ENCODE data around the gene LRFN4. TPM values are rescaled to one million over a fixed set of nuclear protein-coding genes. Genes with fewer than 3 reads are reported as not detected.
"Not testable (repeated sequence)": the region's sequence is repeated elsewhere in the genome, so short reads cannot be mapped to it uniquely, and the experiment has no call there.

Gene LRFN4
- 20.5 TPM for total RNA-seq
- long read RNA-seq, transcript LRFN4-201 (2 exons, 2,431 nt) = major isoform, 65 of 95 reads
- long read RNA-seq, partial matches to known transcripts = 29 of 95 reads
- long read RNA-seq, other reads (novel, unspliced or antisense) = 1 of 95 reads

DNA sequence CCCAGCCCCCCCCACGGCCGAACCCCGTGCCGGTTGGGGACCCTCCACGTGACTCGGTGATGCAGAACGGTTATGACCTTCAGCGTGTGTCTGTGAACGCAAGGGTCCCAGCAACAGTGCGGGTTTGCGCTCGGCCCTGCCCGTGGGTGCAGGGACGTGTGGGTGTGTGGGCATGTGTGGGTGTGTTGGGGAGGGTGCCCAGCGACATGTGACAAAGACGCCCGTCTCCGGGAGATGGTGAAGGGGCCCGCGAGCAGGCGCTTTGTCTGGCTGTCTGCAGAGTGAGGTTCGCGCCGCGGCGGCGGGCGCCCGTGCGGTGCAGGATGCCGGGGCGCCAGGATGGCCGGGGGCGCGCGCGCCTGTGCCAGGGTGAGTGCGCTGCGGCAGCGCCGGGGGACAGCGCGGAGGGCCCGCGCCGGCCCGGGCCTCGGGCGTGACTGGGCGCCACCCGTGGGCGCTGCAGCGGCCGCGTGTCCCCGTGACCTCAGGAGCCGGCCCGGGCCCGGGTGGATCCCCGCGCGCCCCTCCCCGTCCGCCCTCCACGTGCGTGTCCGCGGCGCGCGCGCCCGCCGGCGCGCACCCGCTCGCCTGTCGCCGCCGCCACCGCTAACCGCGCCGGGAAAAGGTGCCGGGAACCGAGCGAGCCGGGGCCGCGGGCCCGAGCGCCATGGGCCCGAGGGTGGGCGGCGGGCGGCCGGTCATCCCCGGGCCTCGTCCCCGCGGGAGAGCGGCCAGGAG is at the start of gene LRFN4:
Gene LRFN4, plus strand, starts transcription at position 569 of the 738 bp plus-strand sequence. CDS start 681 bp downstream, outside the sequence.
- peak; percentile 60 for DNase-seq
- intact Hi-C loops (cut with DNase I) = no loop called here
- peak; percentile 51 for ATAC-seq (ENCODE audit: poor library complexity)

- no peak for DNase-seq
- no peak for ATAC-seq (ENCODE audit: poor library complexity)
- intact Hi-C loops (cut with DNase I) = no loop called here
Measured at GRCh38 chr11:66809592-66809991, 47.3 kb upstream of the LRFN4 start.

DNA sequence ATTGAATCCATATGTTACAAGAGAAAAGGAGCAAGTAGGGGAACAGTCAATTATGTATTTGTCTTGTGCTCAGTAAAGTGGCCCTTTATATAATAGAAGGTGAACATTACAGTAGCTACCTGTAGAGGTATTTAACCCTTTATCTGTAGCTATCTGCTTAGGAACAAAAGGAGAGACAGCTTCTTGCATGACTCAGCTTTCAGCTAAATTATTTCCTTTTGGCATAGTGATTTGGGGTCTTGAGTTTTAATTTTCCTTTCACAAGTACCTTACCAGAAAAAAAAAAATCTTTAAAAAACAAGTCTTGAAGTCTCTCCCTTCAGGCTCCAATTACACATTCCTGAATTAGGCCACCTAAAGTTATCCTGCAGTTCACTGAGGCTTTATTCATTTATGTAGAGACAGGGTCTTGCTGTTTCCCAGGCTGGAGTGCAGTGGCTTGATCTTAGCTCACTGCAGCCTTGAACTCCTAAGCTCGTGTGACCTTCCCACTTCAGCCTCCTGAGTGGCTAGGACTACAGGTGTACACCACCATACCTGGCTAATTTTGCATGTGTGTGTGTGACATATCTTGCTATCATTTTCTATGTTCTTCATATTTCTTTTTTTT is 46.2 kb upstream of the LRFN4 start:
- intact Hi-C loops (cut with DNase I) = no loop called here
- no peak for ATAC-seq (ENCODE audit: poor library complexity)
- DNase-seq = no peak

DNA sequence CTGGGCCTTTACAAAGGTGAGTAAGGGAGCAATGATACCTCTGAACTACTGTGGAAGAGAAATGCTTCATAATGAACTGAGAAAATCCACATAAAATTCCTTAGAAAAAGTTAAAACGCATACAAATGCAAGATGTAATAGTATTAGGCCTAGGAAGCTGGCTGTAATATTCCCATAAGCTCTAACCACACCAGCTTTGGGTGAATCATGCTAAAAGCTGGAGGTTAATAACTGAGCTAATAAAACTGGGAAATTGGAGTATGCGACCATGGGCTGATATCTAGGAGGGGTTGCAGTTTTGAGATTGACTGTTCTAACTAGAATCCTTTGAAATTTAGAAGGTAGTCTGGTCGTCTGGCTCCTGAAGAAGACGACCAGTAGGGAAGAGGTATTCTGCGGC is 42.2 kb upstream of the LRFN4 start:
- intact Hi-C loops (cut with DNase I) = no loop called here
- no peak for ATAC-seq (ENCODE audit: poor library complexity)
- DNase-seq = no peak

DNA sequence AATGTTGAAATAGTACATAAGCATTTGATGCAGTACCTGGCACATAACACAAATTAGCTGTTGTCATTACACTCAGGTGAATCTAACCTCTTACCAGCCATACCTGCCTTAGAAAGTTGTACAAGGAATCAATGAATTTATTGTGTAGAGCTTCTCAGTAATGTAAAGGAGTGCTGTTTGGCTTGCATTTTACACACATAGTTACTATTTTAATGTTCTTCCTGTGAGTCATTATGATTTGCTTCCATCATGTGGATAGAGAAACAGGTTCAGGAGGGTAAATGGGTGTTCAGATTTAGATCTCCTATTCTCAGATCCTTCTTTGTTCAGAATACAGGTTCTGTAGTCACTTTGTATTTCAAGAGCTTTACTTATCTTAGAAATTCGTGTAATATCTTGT is 41.2 kb upstream of the LRFN4 start:
- DNase-seq (no peak), ATAC-seq (ENCODE audit: poor library complexity) (no peak)
- intact Hi-C loops (cut with DNase I) = no loop called here

DNA sequence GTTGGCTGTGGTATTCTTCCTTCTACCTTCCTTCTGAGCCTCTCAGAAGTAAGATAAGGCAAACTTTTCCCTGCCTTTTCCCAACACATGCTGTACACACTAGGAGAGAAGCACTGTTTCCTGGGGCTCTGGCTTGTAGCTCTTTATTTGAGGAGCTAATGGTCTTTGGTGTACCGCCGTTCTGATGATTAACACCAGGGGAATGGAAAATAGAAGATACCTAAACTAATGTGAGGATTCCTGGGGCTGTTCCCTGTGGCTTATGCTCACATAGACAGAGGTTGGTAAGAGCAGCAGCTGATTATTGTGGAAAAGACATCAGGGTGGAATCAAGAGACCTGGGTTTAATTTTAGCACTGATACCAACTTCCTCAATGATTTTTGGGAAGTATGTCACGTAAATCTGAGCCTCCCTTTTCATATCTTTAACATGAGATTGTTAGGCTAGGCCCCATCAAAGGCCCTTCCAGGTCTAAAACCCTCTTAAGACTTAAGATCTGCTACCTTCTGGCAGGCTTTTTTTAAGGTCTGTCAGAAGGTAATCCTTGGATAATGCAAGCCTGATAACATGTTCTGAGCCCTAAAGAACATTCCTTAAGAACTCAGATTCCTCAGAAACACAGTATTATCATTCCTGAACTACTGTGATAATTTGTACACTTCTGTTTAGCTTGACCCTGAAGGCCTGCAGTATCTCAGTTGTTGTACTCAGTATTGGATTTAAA is 38.5 kb upstream of the LRFN4 start:
- intact Hi-C loops (cut with DNase I) = no loop called here
- DNase-seq = no peak
- no peak for ATAC-seq (ENCODE audit: poor library complexity)

GRCh38 chr11:66820381-66820780 is 36.5 kb upstream of the LRFN4 start:
- DNase-seq = no peak
- intact Hi-C loops (cut with DNase I) = no loop called here
- no peak for ATAC-seq (ENCODE audit: poor library complexity)

GRCh38 chr11:66820901-66821300 is 36.0 kb upstream of the LRFN4 start:
- no peak for ATAC-seq (ENCODE audit: poor library complexity)
- intact Hi-C loops (cut with DNase I) = no loop called here
- DNase-seq = no peak

GRCh38 chr11:66823700-66824099 is 33.2 kb upstream of the LRFN4 start:
- intact Hi-C loops (cut with DNase I) = no loop called here
- DNase-seq = no peak

DNA sequence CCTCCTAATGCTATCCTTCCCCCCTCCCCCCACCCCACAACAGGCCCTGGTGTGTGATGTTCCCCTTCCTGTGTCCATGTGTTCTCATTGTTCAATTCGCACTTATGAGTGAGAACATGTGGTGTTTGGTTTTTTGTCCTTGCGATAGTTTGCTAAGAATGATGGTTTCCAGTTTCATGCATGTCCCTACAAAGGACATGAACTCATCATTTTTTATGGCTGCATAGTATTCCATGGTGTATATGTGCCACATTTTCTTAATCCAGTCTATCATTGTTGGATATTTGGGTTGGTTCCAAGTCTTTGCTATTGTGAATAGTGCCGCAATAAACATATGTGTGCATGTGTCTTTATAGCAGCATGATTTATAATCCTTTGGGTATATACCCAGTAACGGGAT is 32.3 kb upstream of the LRFN4 start:
- DNase-seq; intact Hi-C loops (cut with DNase I); ATAC-seq (ENCODE audit: poor library complexity): not testable (repeated sequence)

More at GRCh38 chr11:66823700-66824099, 33.2 kb upstream of the LRFN4 start:
- no peak for ATAC-seq (ENCODE audit: poor library complexity)

DNA sequence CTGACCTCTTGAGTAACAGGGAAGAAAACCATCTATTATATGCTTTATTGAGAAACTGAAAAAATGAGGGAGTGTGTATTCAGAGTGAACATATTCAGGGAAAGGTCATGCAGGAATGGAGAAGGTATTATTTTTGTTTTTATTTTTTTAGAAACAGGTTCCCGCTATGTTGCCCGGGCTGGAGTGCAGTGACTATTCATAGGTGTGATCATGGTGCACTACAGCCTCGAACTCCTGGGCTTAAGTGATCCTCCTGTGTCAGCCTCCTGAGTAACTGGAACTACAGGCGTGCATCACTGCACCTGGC is 22.4 kb upstream of the LRFN4 start:
- ATAC-seq (ENCODE audit: poor library complexity) (peak; percentile 28), DNase-seq (no peak)
- intact Hi-C loops (cut with DNase I) = loop anchor here (2.0 to 5.0 kb wide), 3 partner anchors 140 to 427 kb away; no protein-coding TSS in a partner anchor

- DNase-seq = no peak
- no peak for ATAC-seq (ENCODE audit: poor library complexity)
- intact Hi-C loops (cut with DNase I) = loop anchor here (2.0 to 5.0 kb wide), 3 partner anchors 140 to 428 kb away; no protein-coding TSS in a partner anchor
Measured at GRCh38 chr11:66834943-66835342, 21.9 kb upstream of the LRFN4 start.

DNA sequence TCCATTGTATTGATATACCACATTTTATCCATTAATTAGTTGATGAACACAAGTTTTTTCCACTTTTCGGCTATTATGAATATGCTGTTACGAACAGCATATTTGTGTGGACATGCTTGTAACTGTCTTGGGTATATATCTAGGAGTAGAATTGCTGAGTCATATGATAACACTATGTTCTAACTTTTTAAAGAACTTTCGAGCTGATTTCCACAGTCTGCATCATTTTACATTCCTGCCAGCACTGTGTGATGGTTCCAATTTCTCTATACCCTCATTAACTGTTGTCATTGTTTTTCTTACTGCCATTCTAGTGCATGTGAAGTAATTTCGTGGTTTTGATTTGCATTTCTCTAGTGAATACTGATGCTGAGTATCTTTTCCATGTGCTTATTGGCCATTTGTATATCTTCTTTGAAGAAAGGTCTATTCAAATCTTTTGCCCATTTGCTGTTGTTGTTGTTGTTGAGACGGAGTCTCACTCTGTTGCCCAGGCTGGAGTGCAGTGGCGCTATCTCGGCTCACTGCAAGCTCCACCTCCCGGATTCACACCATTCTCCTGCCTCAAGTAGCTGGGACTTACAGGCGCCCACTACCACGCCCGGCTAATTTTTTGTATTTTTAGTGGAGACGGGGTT is 21.0 kb upstream of the LRFN4 start:
- no peak for ATAC-seq (ENCODE audit: poor library complexity)
- intact Hi-C loops (cut with DNase I) = loop anchor here (2.0 kb wide), 1 partner anchor 141 kb away; no protein-coding TSS in a partner anchor
- DNase-seq = no peak

DNA sequence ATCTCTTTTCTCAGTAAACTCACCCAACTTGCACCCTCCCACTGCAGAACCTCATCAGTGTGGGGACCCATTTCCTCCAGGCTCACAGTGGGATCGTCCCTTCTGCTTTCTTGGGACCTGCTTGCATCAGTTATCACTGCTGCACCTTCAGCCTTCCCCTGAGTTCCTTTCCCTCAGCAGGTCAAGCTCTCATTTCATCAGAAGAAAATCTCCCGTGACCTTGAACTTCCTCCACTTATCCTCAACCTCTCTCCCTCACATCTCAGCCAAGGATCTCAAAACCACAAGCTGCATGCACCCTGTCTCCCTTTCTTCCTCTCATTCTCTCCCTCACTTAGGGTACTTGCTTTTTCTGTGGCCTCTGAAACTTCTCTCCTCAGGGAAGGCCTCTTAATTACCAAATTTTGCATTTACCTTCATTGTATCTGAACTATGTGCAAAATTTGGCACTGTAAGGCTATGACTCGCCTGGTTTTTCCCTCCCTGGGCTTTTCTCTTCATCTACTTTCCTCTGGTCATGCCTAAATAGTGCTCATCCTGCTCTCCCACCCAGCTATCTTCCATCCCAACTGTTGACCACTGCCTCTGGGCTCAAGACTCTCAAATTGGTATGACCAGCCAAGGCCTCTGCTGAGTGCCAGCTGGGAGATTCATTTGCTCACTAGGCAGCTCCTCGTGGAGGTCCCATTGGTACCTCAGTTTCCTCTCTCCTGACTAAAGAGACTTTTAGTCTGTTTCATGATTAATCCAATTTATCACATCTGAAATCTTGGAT is 16.4 kb upstream of the LRFN4 start:
- DNase-seq (no peak), ATAC-seq (ENCODE audit: poor library complexity) (no peak)
- intact Hi-C loops (cut with DNase I) = no loop called here

DNA sequence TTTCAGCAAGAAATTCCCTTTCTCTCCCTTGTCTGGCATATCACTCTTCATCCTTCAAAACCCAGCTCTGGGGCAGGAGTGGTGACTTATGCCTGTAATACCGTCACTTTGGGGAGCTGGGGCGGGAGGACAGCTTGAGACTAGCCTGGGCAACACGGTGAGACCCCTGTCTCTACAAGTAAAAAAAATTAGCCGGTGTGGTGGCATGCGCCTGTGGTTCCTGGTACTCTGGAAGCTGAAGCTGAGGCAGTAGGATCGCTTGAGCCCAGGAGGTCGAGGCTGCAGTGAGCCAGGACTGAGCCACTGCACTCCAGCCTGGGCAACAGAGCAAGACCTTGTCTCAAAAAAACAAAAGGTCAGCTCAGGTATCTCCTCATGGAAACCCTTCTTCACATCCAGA is 15.0 kb upstream of the LRFN4 start:
- intact Hi-C loops (cut with DNase I) = no loop called here

GRCh38 chr11:66842501-66842895 is 14.4 kb upstream of the LRFN4 start:
- no peak for ATAC-seq (ENCODE audit: poor library complexity)
- DNase-seq = no peak
- intact Hi-C loops (cut with DNase I) = no loop called here

More for the DNA sequence above, 15.0 kb upstream of the LRFN4 start:
- DNase-seq = no peak
- ATAC-seq (ENCODE audit: poor library complexity) = no peak

DNA sequence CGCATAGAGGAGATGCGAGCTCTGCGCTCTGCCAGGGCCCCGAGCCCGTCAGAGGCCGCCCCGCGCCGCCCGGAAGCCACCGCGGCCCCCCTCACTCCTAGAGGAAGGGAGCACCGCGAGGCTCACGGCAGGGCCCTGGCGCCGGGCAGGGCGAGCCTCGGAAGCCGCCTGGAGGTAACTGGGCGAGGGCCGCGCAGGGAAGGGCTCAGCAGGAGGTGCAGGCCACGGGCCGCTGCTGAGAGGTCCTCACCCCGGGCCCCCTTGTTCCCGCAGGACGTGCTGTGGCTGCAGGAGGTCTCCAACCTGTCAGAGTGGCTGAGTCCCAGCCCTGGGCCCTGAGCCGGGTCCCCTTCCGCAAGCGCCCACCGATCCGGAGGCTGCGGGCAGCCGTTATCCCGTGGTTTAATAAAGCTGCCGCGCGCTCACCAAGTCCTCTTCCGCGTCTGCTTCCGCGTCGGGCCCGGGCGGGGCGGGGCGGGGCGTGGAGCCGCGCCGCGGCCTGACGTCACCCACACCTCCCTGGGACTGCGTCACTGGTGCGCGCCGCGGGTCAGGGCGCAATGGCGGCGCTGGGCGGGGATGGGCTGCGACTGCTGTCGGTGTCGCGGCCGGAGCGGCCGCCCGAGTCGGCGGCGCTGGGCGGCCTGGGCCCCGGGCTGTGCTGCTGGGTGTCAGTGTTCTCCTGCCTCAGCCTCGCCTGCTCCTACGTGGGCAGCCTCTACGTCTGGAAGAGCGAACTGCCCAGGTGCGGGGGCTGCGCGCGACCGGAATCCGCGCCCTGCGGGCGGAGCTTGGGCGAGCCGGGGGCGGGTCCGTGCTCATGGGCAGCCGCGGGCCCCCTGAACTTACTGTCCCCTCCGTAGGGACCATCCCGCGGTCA is 13.7 kb upstream of the LRFN4 start, which contains the start of gene RCE1:
Gene RCE1, plus strand, starts transcription at position 546 of the 880 bp plus-strand sequence. Its CDS starts 15 bp downstream, at position 561.
- DNase-seq = peak; percentile 95
- intact Hi-C loops (cut with DNase I) = no loop called here
- ATAC-seq (ENCODE audit: poor library complexity) = peak; percentile 98
